A549 treated with CpdA at 1 μM for 4 hours (cell line): Measurements from ENCODE around the gene ZNF185. TPM values are rescaled to one million over a fixed set of nuclear protein-coding genes. Genes with fewer than 3 reads are reported as not detected.

Experiments used
- total RNA-seq: library from RNA; stranded (reverse); fragments of 200-300 nt; extraction: Qiagen RNA extraction; gene quantifications from 5 replicates; pipeline ENCODE4 v1.2.3, GENCODE V29; 2022; ENCODE audit warnings: low read depth

The ZNF185 gene
- 5.8 to 7.5 TPM (median 6.8 TPM) in 5 replicates for total RNA-seq

GRCh38 chrX:152897222-152898131 lies at the start of gene ZNF185:
Gene ZNF185 (plus strand): TSS chrX:152898067. CDS start chrX:152914490, 16,423 bp downstream.

Other genes starting within 250 kb of the ZNF185 start
- gene MAGEA3, start 199.3 kb upstream of the ZNF185 start, total RNA-seq = 2.9 to 4.3 TPM (median 3.1 TPM) in 5 replicates
- gene CSAG2, start 188.8 kb upstream of the ZNF185 start, total RNA-seq = not detected in 5 replicates
- not detected in 5 replicates for gene MAGEA2B, start 183.4 kb upstream of the ZNF185 start, total RNA-seq
- 0.18 to 0.37 TPM (median 0.27 TPM) in 4 of 5 replicates, not detected in the other for gene CSAG1, start 164.3 kb upstream of the ZNF185 start, total RNA-seq
- gene MAGEA12, start 164.3 kb upstream of the ZNF185 start, total RNA-seq = 0.08 to 0.19 TPM (median 0.16 TPM) in 5 replicates
- gene MAGEA2, start 144.2 kb upstream of the ZNF185 start, total RNA-seq = 0.09 to 0.22 TPM in 2 of 5 replicates, not detected in the others
- gene CSAG3, start 138.8 kb upstream of the ZNF185 start, total RNA-seq = not detected in 5 replicates
- 10.7 to 13.3 TPM (median 12.0 TPM) in 5 replicates for gene MAGEA6, start 128.4 kb upstream of the ZNF185 start, total RNA-seq
- gene CETN2, start 67.3 kb upstream of the ZNF185 start, total RNA-seq = 67.3 to 86.2 TPM (median 72.3 TPM) in 5 replicates
- 40.6 to 47.6 TPM (median 44.0 TPM) in 5 replicates for gene NSDHL, start 67.0 kb upstream of the ZNF185 start, total RNA-seq
- not detected in 5 replicates for gene PNMA5, start 96.0 kb downstream of the ZNF185 start, total RNA-seq
- gene PNMA3, start 158.4 kb downstream of the ZNF185 start, total RNA-seq = 0.17 to 0.25 TPM (median 0.21 TPM) in 5 replicates
- 3.1 to 5.0 TPM (median 4.8 TPM) in 5 replicates for gene PNMA6A, start 174.4 kb downstream of the ZNF185 start, total RNA-seq